MM.1S (cell line): ENCODE data around the gene USF3.
A peak's percentile ranks its signal among the peaks of the same experiment; 100 is the strongest.

ENCODE experiments used
- DNase-seq: peaks from one replicate; pipeline ENCODE4 v3.0.0-alpha.2; 2015
- H2AFZ ChIP-seq: fragments of 300-600 bp; sonication (generic); 2 replicates; pipeline ENCODE4 v1.6.0; 2016; ENCODE audit warnings: antibody characterized with exemption, low read length
- H3F3A ChIP-seq: fragments of 300-600 bp; sonication (generic); 2 replicates; pipeline ENCODE4 v1.6.1; 2016; ENCODE audit warnings: mild to moderate bottlenecking, antibody characterized with exemption, low read length, moderate library complexity, mixed read lengths; ENCODE audit not compliant: insufficient read depth
- H3K27ac ChIP-seq: fragments of 300-600 bp; sonication (generic); 2 replicates; pipeline ENCODE4 v1.5.1; 2016; ENCODE audit warnings: mild to moderate bottlenecking, low read length
- H3K27me3 ChIP-seq: fragments of 300-600 bp; sonication (generic); replicated peaks from 2 replicates; pipeline ENCODE4 v1.6.0; 2016; ENCODE audit warnings: low read length; ENCODE audit not compliant: insufficient read depth
- H3K36me3 ChIP-seq: fragments of 300-600 bp; sonication (generic); replicated peaks from 2 replicates; pipeline ENCODE4 v1.6.1; 2016; ENCODE audit warnings: mild to moderate bottlenecking, low read length, mixed read lengths; ENCODE audit not compliant: insufficient read depth
- H3K4me1 ChIP-seq: fragments of 300-600 bp; sonication (generic); 2 replicates; pipeline ENCODE4 v1.6.1; 2016; ENCODE audit warnings: low read length, mixed read lengths
- H3K4me2 ChIP-seq: fragments of 300-600 bp; sonication (generic); 2 replicates; pipeline ENCODE4 v1.6.0; 2016; ENCODE audit warnings: low read depth, low read length
- H3K4me3 ChIP-seq: fragments of 300-600 bp; sonication (generic); 2 replicates; pipeline ENCODE4 v1.5.1; 2016; ENCODE audit warnings: low read length, mixed read lengths
- H3K79me2 ChIP-seq: fragments of 300-600 bp; sonication (generic); 2 replicates; pipeline ENCODE4 v1.6.1; 2016; ENCODE audit warnings: mixed run types, low read length, mixed read lengths
- H3K9ac ChIP-seq: fragments of 300-600 bp; sonication (generic); 2 replicates; pipeline ENCODE4 v1.6.1; 2016; ENCODE audit warnings: low read length, mixed read lengths
- H3K9me2 ChIP-seq: fragments of 300-600 bp; sonication (generic); replicated peaks from 2 replicates; pipeline ENCODE4 v1.6.1; 2016; ENCODE audit warnings: mild to moderate bottlenecking, low read length, mixed read lengths; ENCODE audit not compliant: insufficient read depth
- H3K9me3 ChIP-seq: fragments of 300-600 bp; sonication (generic); replicated peaks from 2 replicates; pipeline ENCODE4 v1.6.1; 2016; ENCODE audit warnings: mild to moderate bottlenecking, low read length, mixed read lengths; ENCODE audit not compliant: insufficient read depth
- H4K20me1 ChIP-seq: fragments of 300-600 bp; sonication (generic); 2 replicates; pipeline ENCODE4 v1.6.1; 2016; ENCODE audit warnings: mild to moderate bottlenecking, low read length, moderate library complexity, mixed read lengths; ENCODE audit not compliant: insufficient read depth
- CTCF ChIP-seq: fragments of 300-600 bp; sonication (generic); IDR thresholded peaks from 2 replicates; pipeline ENCODE4 v1.5.1; 2016; ENCODE audit warnings: antibody characterized with exemption, low read length, mixed read lengths
- EZH2 ChIP-seq: fragments of 300-600 bp; sonication (generic); optimal IDR thresholded peaks from 2 replicates; pipeline ENCODE3; 2017; ENCODE audit warnings: low read depth, mild to moderate bottlenecking, antibody characterized with exemption, low read length, mixed read lengths
- EZH2phosphoT487 ChIP-seq: fragments of 300-600 bp; sonication (generic); IDR thresholded peaks from 2 replicates; pipeline ENCODE4 v1.6.1; 2018; ENCODE audit warnings: antibody characterized with exemption, low read length

Gene USF3

DNA sequence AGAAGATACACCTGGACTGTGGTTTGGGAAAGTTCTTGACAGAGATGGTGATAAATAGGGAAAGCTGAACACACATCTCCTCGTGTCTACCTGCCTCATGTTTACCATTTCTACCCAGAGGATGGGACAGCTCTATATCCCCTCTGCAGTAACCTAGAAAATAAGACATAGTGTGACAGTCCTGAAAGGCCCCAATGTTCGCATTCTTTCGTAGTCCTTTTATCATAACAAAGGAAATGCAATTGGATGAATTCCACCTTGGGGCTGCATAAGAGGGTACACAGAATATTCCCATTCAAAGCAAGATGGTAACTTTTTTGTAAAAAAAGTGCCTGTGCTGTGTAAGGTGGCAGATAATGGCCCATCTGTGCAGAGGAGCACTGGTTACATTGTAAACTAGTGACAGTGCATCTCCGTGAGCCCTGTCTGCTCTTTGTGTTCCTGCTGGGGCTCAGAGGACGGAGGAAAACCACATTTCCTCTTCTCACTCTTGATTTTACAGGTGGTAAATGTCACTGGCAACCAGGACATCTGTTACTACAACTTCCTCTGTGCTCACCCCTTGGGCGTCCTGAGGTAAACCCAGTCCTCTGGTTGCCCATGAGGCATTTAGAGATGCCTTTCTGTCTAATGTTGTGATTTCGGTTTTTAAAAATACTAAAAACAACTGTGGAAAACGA, 89.8 kb downstream of the USF3 start:
- H3K4me2 ChIP-seq = peak overlapping the region; percentile 68
- H4K20me1 ChIP-seq = no peaks in the 10 kb centered on the region
- H3K36me3 ChIP-seq = no peaks in the 10 kb centered on the region
- H3K4me1 ChIP-seq = peaks cover 21% of the 10 kb centered on the region
- H3K79me2 ChIP-seq = no peaks in the 10 kb centered on the region
- H3K9ac ChIP-seq = peak overlapping the region; percentile 42; the same call in 1 of the 2 replicates
- no peaks in the 10 kb centered on the region for H3K27me3 ChIP-seq
- no peak for TF ChIP-seq CTCF
- no peak for TF ChIP-seq EZH2
- TF ChIP-seq EZH2phosphoT487 = no peak
- peak overlapping the region; percentile 82 for H3K27ac ChIP-seq
- DNase-seq = peak; percentile 94
- no peaks in the 10 kb centered on the region for H3K9me2 ChIP-seq
- peaks cover 25% of the 10 kb centered on the region for H3F3A ChIP-seq
- H3K9me3 ChIP-seq = no peaks in the 10 kb centered on the region
- peak overlapping the region; percentile 25; the same call in 1 of the 2 replicates for H3K4me3 ChIP-seq
- H2AFZ ChIP-seq = peak overlapping the region; percentile 37

- no peaks in the 10 kb centered on the region for H3K9me2 ChIP-seq
- no peak for TF ChIP-seq EZH2phosphoT487
- TF ChIP-seq EZH2 = no peak
- no peak for TF ChIP-seq CTCF
- H3K9me3 ChIP-seq = no peaks in the 10 kb centered on the region
- H3K27me3 ChIP-seq = no peaks in the 10 kb centered on the region
- no peak overlapping the region for H3K4me3 ChIP-seq
- no peak overlapping the region for H3K9ac ChIP-seq
- H3F3A ChIP-seq = peaks cover 23% of the 10 kb centered on the region
- H2AFZ ChIP-seq = no peak overlapping the region
- no peaks in the 10 kb centered on the region for H4K20me1 ChIP-seq
- no peaks in the 10 kb centered on the region for H3K36me3 ChIP-seq
- H3K4me1 ChIP-seq = peaks cover 18% of the 10 kb centered on the region
- H3K79me2 ChIP-seq = no peaks in the 10 kb centered on the region
- H3K27ac ChIP-seq = no peak overlapping the region
- DNase-seq = no peak
- H3K4me2 ChIP-seq = no peak overlapping the region
Observed at GRCh38 chr3:113602836-113603235, 93.6 kb downstream of the USF3 start.

- Histone ChIP-seq H3K36me3 (no peaks in the 10 kb centered on the region), H3K79me2 (no peaks in the 10 kb centered on the region), H3K4me3 (no peak overlapping the region), H3K9ac (no peak overlapping the region), H3K4me2 (no peak overlapping the region), H4K20me1 (no peaks in the 10 kb centered on the region), H3K4me1 (peaks cover 12% of the 10 kb centered on the region), H2AFZ (no peak overlapping the region), H3K27ac (no peak overlapping the region), H3F3A (peaks cover 18% of the 10 kb centered on the region), H3K27me3 (no peaks in the 10 kb centered on the region), H3K9me3 (no peaks in the 10 kb centered on the region), H3K9me2 (no peaks in the 10 kb centered on the region)
- TF ChIP-seq CTCF = no peak
- no peak for DNase-seq
Observed at GRCh38 chr3:113602256-113602655, 94.2 kb downstream of the USF3 start.
